Nephron progenitor cell (in vitro differentiated cells): ENCODE data around the gene PCDHGA9.

Experiments used
- DNase-seq: peaks from one replicate; pipeline ENCODE4 v3.0.0; 2021
- H3K27ac Mint-ChIP-seq: 2 replicates; pipeline ENCODE4 v1.8.0; 2021; ENCODE audit warnings: mild to moderate bottlenecking, moderate library complexity, mixed read lengths
- H3K27me3 Mint-ChIP-seq: 2 replicates; pipeline ENCODE4 v1.8.0; 2021; ENCODE audit warnings: mild to moderate bottlenecking, low read depth, mixed read lengths; ENCODE audit not compliant: poor library complexity
- H3K36me3 Mint-ChIP-seq: 2 replicates; pipeline ENCODE4 v1.8.0; 2021; ENCODE audit warnings: low read depth, mixed read lengths
- H3K4me1 Mint-ChIP-seq: 2 replicates; pipeline ENCODE4 v1.8.0; 2021; ENCODE audit warnings: mixed read lengths
- H3K4me3 Mint-ChIP-seq: 2 replicates; pipeline ENCODE4 v1.8.0; 2021; ENCODE audit warnings: mild to moderate bottlenecking, moderate library complexity, mixed read lengths
- H3K9me3 Mint-ChIP-seq: 2 replicates; pipeline ENCODE4 v1.8.0; 2021; ENCODE audit warnings: mild to moderate bottlenecking, moderate library complexity, mixed read lengths
- TF ChIP-seq, protein P1 (sequence below): fragments of 200-600 bp; sonication (generic); IDR thresholded peaks from 2 replicates; pipeline ENCODE4 v1.5.0; 2021; ENCODE audit warnings: antibody characterized with exemption

Gene PCDHGA9

DNA sequence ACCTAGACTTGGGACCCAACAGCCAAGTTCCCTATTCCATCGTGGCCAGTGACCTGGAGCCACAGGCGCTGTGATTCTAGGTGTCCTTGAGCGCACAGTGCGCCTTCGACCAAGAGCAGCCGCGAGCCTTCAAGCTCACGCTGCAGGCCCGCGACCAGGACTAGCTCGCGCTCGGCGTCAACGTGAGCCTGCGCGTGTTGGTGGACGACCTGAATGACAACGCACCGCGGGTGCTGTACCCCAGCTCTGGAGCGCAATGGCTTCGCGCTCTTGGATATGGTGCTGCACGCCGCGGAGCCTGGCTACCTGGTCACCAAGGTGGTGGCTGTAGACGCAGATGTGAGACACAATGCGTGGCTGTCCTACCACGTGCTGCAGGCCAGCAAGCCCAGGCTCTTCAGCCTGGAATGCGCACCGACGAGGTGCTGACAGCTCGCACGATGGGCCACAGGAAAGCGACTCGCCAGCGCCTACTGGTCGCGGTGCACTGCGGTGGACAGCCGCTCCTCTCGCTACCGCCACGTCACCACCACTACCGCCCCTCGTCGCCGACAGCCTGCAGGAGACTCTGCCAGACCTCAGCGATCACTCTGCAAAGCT is 39.1 kb downstream of the PCDHGA9 start:
- Mint-ChIP-seq H3K27me3 (no peaks in the 10 kb centered on the region), H3K4me3 (no peak overlapping the region), H3K9me3 (peaks cover 89% of the 10 kb centered on the region), H3K27ac (no peak overlapping the region), H3K36me3 (peaks cover 92% of the 10 kb centered on the region), H3K4me1 (no peaks in the 10 kb centered on the region)
- no peak for DNase-seq
- TF ChIP-seq, protein P1, sequence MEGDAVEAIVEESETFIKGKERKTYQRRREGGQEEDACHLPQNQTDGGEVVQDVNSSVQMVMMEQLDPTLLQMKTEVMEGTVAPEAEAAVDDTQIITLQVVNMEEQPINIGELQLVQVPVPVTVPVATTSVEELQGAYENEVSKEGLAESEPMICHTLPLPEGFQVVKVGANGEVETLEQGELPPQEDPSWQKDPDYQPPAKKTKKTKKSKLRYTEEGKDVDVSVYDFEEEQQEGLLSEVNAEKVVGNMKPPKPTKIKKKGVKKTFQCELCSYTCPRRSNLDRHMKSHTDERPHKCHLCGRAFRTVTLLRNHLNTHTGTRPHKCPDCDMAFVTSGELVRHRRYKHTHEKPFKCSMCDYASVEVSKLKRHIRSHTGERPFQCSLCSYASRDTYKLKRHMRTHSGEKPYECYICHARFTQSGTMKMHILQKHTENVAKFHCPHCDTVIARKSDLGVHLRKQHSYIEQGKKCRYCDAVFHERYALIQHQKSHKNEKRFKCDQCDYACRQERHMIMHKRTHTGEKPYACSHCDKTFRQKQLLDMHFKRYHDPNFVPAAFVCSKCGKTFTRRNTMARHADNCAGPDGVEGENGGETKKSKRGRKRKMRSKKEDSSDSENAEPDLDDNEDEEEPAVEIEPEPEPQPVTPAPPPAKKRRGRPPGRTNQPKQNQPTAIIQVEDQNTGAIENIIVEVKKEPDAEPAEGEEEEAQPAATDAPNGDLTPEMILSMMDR, result no peak
